ENCODE data around the gene HAUS8. TPM values are rescaled to one million over a fixed set of nuclear protein-coding genes. Genes with fewer than 3 reads are reported as not detected.
"Not testable (repeated sequence)": the region's sequence is repeated elsewhere in the genome, so short reads cannot be mapped to it uniquely, and the experiment has no call there.

The HAUS8 gene
- total and polyA plus RNA-seq, 2 of the 13 experiments (the other 11 are each of a cell fraction or from before 2014, with no cell fraction given): 7.8 to 17.5 TPM

GRCh38 chr19:17014212-17014861 lies 60.9 kb downstream of the HAUS8 start:
- POLR2A ChIA-PET; H3K9me3 ChIP-seq (ENCODE audit: low read length); CTCF ChIA-PET (ENCODE audit: low intra/inter-chr PET ratio, low total read pairs); ATAC-seq; FAIRE-seq; H3K4me2 ChIP-seq (ENCODE audit: low read depth, low read length); intact Hi-C loops (cut with micrococcal nuclease; ENCODE audit: unreplicated experiment); H2AFZ ChIP-seq (ENCODE audit: low read length); H3K36me3 ChIP-seq (replicated peaks in 1 of 2; ENCODE audit: control insufficient read depth in 1 of 2, insufficient read depth in 2 of 2, low read length in 2 of 2); H3K4me1 ChIP-seq (ENCODE audit: insufficient read depth, low read length); BruUV-seq (replicated peaks); DNase-seq (ENCODE audit: low spot score); H3K9ac ChIP-seq (ENCODE audit: insufficient read depth, low read depth, low read length); H4K20me1 ChIP-seq (ENCODE audit: insufficient read depth, low read length); in situ Hi-C loops (cut with HindIII; ENCODE audit: extremely low pct_ligation_motif_present, low pct_unique_long_range_greater_than_20kb); H3K27ac ChIP-seq (ENCODE audit: extremely low read length, insufficient read depth, low read length); H3K4me3 ChIP-seq (replicated peaks in 1 of 3; ENCODE audit: insufficient read depth in 1 of 3, low read depth in 2 of 3, low read length in 3 of 3); H3K79me2 ChIP-seq (ENCODE audit: insufficient read depth, low read length): not testable (repeated sequence)
- 18% methylated on average over 9 of the region's 9 CpGs for WGBS (ENCODE audit: low lambda C conversion rate)
- peaks cover 2 to 27% of the 10 kb centered on the region in 2 experiments; a peak in 4 of 5 replicates for H3K27me3 ChIP-seq (ENCODE audit: control insufficient read depth in 1 of 2, insufficient read depth in 2 of 2, low read length in 2 of 2)
- TF ChIP-seq ZNF430 (CRISPR knock-in tag; IDR thresholded peaks at IDR 0.05): peak; percentile 31; the same call in 1 of the 2 replicates

GRCh38 chr19:17011485-17011884 lies 63.8 kb downstream of the HAUS8 start:
- Histone ChIP-seq H3K4me2 (ENCODE audit: low read depth, low read length) (no peak overlapping the region), H3K79me2 (ENCODE audit: insufficient read depth, low read length) (no peaks in the 10 kb centered on the region), H4K20me1 (ENCODE audit: insufficient read depth, low read length) (no peaks in the 10 kb centered on the region), H3K9ac (ENCODE audit: insufficient read depth, low read depth, low read length) (no peak overlapping the region), H3K36me3 (replicated peaks in 1 of 2; ENCODE audit: control insufficient read depth in 1 of 2, insufficient read depth in 2 of 2, low read length in 2 of 2) (no peaks in the 10 kb centered on the region), H3K4me1 (ENCODE audit: insufficient read depth, low read length) (peaks cover 13% of the 10 kb centered on the region), H3K27ac (ENCODE audit: extremely low read length, insufficient read depth, low read length) (no peak overlapping the region), H3K4me3 (replicated peaks in 1 of 3; ENCODE audit: insufficient read depth in 1 of 3, low read depth in 2 of 3, low read length in 3 of 3) (no peak overlapping the region), H3K27me3 (ENCODE audit: control insufficient read depth in 1 of 2, insufficient read depth in 2 of 2, low read length in 2 of 2) (peaks cover 2 to 27% of the 10 kb centered on the region in 2 experiments; a peak in 4 of 5 replicates), H2AFZ (ENCODE audit: low read length) (no peak overlapping the region), H3K9me3 (ENCODE audit: low read length) (no peaks in the 10 kb centered on the region)
- DNase-seq (ENCODE audit: low spot score) (no peak), FAIRE-seq (no peak), ATAC-seq (no peak)
- POLR2A ChIA-PET: no interaction called here
- no TSS peak for BruUV-seq (replicated peaks)
- WGBS (ENCODE audit: low lambda C conversion rate): 30% methylated on average over 2 of the region's 16 CpGs
- CTCF ChIA-PET (ENCODE audit: low intra/inter-chr PET ratio, low total read pairs): no interaction called here
- intact Hi-C loops (cut with micrococcal nuclease; ENCODE audit: unreplicated experiment) (no loop called here), in situ Hi-C loops (cut with HindIII; ENCODE audit: extremely low pct_ligation_motif_present, low pct_unique_long_range_greater_than_20kb) (no loop called here)
- no peak for TF ChIP-seq NR2F6 (IDR thresholded peaks at IDR 0.05)
- no peak for TF ChIP-seq NR2F6 (CRISPR knock-in tag; IDR thresholded peaks at IDR 0.05)

All from HepG2 (cell line).